Testis (tissue), 3 donors: ENCODE results near the gene CAMK2D. TPM values are rescaled to one million over a fixed set of nuclear protein-coding genes. Genes with fewer than 3 reads are reported as not detected.

ENCODE experiments used
- DNase-seq: peaks from one replicate; pipeline ENCODE4 v3.0.0-alpha.2; 2019
- H3K27ac ChIP-seq, 2 donors: fragments of 200-600 bp; sonication (generic); one replicate each; pipeline ENCODE4 v1.5.1; 2019
- H3K27me3 ChIP-seq: fragments of 200-600 bp; sonication (generic); one replicate; pipeline ENCODE4 v1.5.1; 2019
- H3K36me3 ChIP-seq: fragments of 200-600 bp; sonication (generic); one replicate; pipeline ENCODE4 v1.5.1; 2017; ENCODE audit warnings: low read depth; ENCODE audit errors: missing control alignments
- H3K4me1 ChIP-seq: fragments of 200-600 bp; sonication (generic); one replicate; pipeline ENCODE4 v1.5.1; 2019
- H3K4me3 ChIP-seq, 2 donors: fragments of 200-600 bp; sonication (generic); one replicate each; pipeline ENCODE4 v1.5.1; 2017 to 2019
- H3K9me3 ChIP-seq: fragments of 200-600 bp; sonication (generic); one replicate; pipeline ENCODE4 v1.5.1; 2017
- CTCF ChIP-seq, 3 experiments: fragments of 450-650 bp in 2 of 3; fragments of 200-600 bp in 1 of 3; sonication (generic) in 1 of 3; IDR thresholded peaks; one replicate each; pipeline ENCODE4 v1.5.1; 2016 to 2019; ENCODE audit warnings: antibody characterized with exemption in 3 of 3, mild to moderate bottlenecking in 2 of 3, moderate library complexity in 1 of 3
- POLR2A ChIP-seq: fragments of 450-650 bp; IDR thresholded peaks from one replicate; pipeline ENCODE4 v1.6.1; 2017; ENCODE audit warnings: antibody characterized with exemption, mild to moderate bottlenecking, moderate library complexity
- WGBS, 2 donors: methylation state at CpG; one replicate each; pipeline ENCODE4 v1.1.5; 2018; 5-methylcytosine and 5-hydroxymethylcytosine counted together
- intact Hi-C: fragments of 100-400 bp; cut with DNase I; formaldehyde crosslinking; loops from one replicate; pipeline ENCODE4 v1.15.1; 2023; ENCODE audit warnings: low total_unique reads
- polyA plus RNA-seq: library from polyadenylated mRNA; stranded (reverse); fragments of 350-450 nt; fragmentation: Illumina TruSeq; extraction: RNeasy Lipid Tissue Mini Kit (QIAGEN cat#74804); gene quantifications from one replicate; pipeline ENCODE4 v1.2.3, GENCODE V29; 2014; ENCODE audit warnings: low read depth, low replicate concordance; ENCODE audit not compliant: insufficient read depth
- total RNA-seq, 2 donors: library from RNA; depleted of rRNA; stranded (reverse); fragments of >200 nt; gene quantifications; one replicate each; pipeline ENCODE4 v1.2.3, GENCODE V29; 2016

The CAMK2D gene
- total and polyA plus RNA-seq, 3 donors from 2014 or later, result 31.2 to 88.1 (median 72.4) TPM

- no peaks in the 10 kb centered on the region for H3K9me3 ChIP-seq
- no peaks in the 10 kb centered on the region for H3K27me3 ChIP-seq
- H3K4me3 ChIP-seq, result no peak overlapping the region
- no peaks in the 10 kb centered on the region for H3K4me1 ChIP-seq
- TF ChIP-seq CTCF (IDR thresholded peaks at IDR 0.05), result no peak
- no peak for TF ChIP-seq POLR2A
- intact Hi-C loops, result no loop called here
- no peak for DNase-seq
- WGBS, 2 donors, result 89 to 94% methylated on average over 2 of the region's 2 CpGs
- H3K27ac ChIP-seq, result no peak overlapping the region
- H3K36me3 ChIP-seq, result no peaks in the 10 kb centered on the region
These were observed 61.8 kb downstream of the CAMK2D start for GRCh38 chr4:113699772-113700171.

DNA sequence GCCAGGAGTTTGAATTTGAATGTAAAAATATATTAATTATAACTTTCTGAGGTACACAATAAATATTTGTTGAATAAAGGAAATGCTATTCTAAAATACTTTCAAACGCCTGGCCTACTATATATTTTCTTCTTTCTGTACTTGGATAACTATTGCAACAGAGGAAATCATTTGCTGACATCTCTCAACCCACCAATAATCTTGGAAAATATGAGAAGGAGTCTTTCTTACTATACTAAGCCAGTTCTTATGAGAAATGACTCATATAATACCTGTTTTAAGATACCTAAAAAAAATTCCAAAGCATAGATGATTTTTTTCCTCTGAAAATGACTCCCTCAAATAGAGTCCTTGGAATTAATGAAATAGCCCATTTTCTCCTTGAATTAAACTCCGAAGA lies 64.1 kb downstream of the CAMK2D start:
- Histone ChIP-seq H3K9me3 (no peaks in the 10 kb centered on the region), H3K4me1 (peaks cover 5% of the 10 kb centered on the region), H3K4me3 (no peak overlapping the region), H3K27ac (no peak overlapping the region), H3K27me3 (no peaks in the 10 kb centered on the region), H3K36me3 (no peaks in the 10 kb centered on the region)
- 92 to 98% methylated on average over 2 of the region's 2 CpGs for WGBS, 2 donors
- DNase-seq, result no peak
- intact Hi-C loops, result no loop called here
- TF ChIP-seq CTCF (IDR thresholded peaks at IDR 0.05), result no peak

GRCh38 chr4:113695328-113696169 lies 66.0 kb downstream of the CAMK2D start:
- Histone ChIP-seq H3K4me1 (peaks cover 5% of the 10 kb centered on the region), H3K4me3 (no peak overlapping the region), H3K27me3 (no peaks in the 10 kb centered on the region), H3K36me3 (no peaks in the 10 kb centered on the region), H3K9me3 (no peaks in the 10 kb centered on the region), H3K27ac (no peak overlapping the region)
- WGBS, 2 donors, result 95 to 98% methylated on average over 3 of the region's 3 CpGs
- TF ChIP-seq CTCF (IDR thresholded peaks at IDR 0.05) (no peak), POLR2A (no peak)
- intact Hi-C loops, result no loop called here
- DNase-seq, result no peak

GRCh38 chr4:113694008-113694407 lies 67.5 kb downstream of the CAMK2D start:
- peaks cover 12% of the 10 kb centered on the region for H3K4me1 ChIP-seq
- 86 to 87% methylated on average over 2 of the region's 2 CpGs for WGBS, 2 donors

More at GRCh38 chr4:113694008-113694407, 67.5 kb downstream of the CAMK2D start:
- no peak overlapping the region for H3K27ac ChIP-seq
- H3K27me3 ChIP-seq, result no peaks in the 10 kb centered on the region
- no peak overlapping the region for H3K4me3 ChIP-seq
- no peaks in the 10 kb centered on the region for H3K36me3 ChIP-seq
- TF ChIP-seq POLR2A (no peak), CTCF (IDR thresholded peaks at IDR 0.05) (no peak)
- intact Hi-C loops, result no loop called here
- no peak for DNase-seq
- H3K9me3 ChIP-seq, result no peaks in the 10 kb centered on the region
